HEK293 (cell line): Measurements from ENCODE around the gene HGD.

Source experiments
- CTCF ChIA-PET: fragments of 350-600 bp; formaldehyde crosslinking; extraction: SDS; loops from one replicate; lab custom pipeline; 2021; ENCODE audit warnings: antibody characterized with exemption; lab: Yijun Ruan, JAX
- POLR2A ChIA-PET: fragments of 300-600 bp; formaldehyde crosslinking; extraction: SDS; loops from one replicate; lab custom pipeline; 2020; ENCODE audit warnings: antibody characterized with exemption, inconsistent platforms; lab: Yijun Ruan, JAX
- H3K27ac ChIP-seq: fragments of 200-500 bp; sonication (Bioruptor generic); 2 replicates; pipeline ENCODE4 v1.5.1; 2014; ENCODE audit warnings: low read depth, low read length, control low read depth, inconsistent platforms; ENCODE audit errors: extremely low read depth
- H3K36me3 ChIP-seq, 2 experiments: fragments of 200-500 bp in 1 of 2; sonication (Bioruptor generic) in 1 of 2; 1 replicate in 1 of 2; 2 replicates in 1 of 2; pipeline ENCODE4 v1.5.1; 2014 to 2017; ENCODE audit warnings: inconsistent platforms in 2 of 2, low read length in 2 of 2; ENCODE audit not compliant: control insufficient read depth in 2 of 2, insufficient read depth in 1 of 2
- H3K4me1 ChIP-seq: fragments of 200-500 bp; sonication (Bioruptor generic); 2 replicates; pipeline ENCODE4 v1.5.1; 2014; ENCODE audit warnings: mild to moderate bottlenecking, low read length, inconsistent platforms; ENCODE audit not compliant: control insufficient read depth, insufficient read depth
- H3K4me3 ChIP-seq: 2 replicates; pipeline ENCODE4 v1.5.1; 2011; ENCODE audit warnings: low read depth, mild to moderate bottlenecking, control low read depth, low read length, moderate library complexity
- H3K9me3 ChIP-seq: fragments of 200-500 bp; sonication (Bioruptor generic); 2 replicates; pipeline ENCODE4 v1.5.1; 2014; ENCODE audit warnings: low read depth, low read length, inconsistent platforms; ENCODE audit not compliant: control insufficient read depth, insufficient read depth
- AEBP2 ChIP-seq: fragments of 450-650 bp; formaldehyde crosslinking; IDR thresholded peaks from 2 replicates; pipeline ENCODE4 v1.5.1; 2016; ENCODE audit warnings: missing biosample characterization, missing genetic modification characterization, borderline replicate concordance
- GLI2 ChIP-seq: fragments of 450-650 bp; formaldehyde crosslinking; IDR thresholded peaks from 2 replicates; pipeline ENCODE4; 2017; ENCODE audit warnings: missing biosample characterization, missing genetic modification characterization, low read depth, borderline replicate concordance
- KLF17 ChIP-seq: fragments of 450-650 bp; formaldehyde crosslinking; IDR thresholded peaks from 2 replicates; pipeline ENCODE4 v1.5.1; 2016; ENCODE audit warnings: missing biosample characterization, missing genetic modification characterization
- MEIS1 ChIP-seq: sonication (generic); formaldehyde crosslinking; IDR thresholded peaks from 2 replicates; pipeline ENCODE4 v1.8.1; 2022; ENCODE audit warnings: missing genetic modification reagents, mild to moderate bottlenecking, borderline replicate concordance
- OSR2 ChIP-seq: fragments of 450-650 bp; formaldehyde crosslinking; IDR thresholded peaks from 2 replicates; pipeline ENCODE4 v1.5.1; 2016; ENCODE audit warnings: missing biosample characterization, missing genetic modification characterization
- SCRT1 ChIP-seq: fragments of 450-650 bp; formaldehyde crosslinking; IDR thresholded peaks from 2 replicates; pipeline ENCODE4 v1.5.1; 2016; ENCODE audit warnings: missing biosample characterization, missing genetic modification characterization, borderline replicate concordance
- SCRT2 ChIP-seq: fragments of 450-650 bp; formaldehyde crosslinking; IDR thresholded peaks from 2 replicates; pipeline ENCODE4 v1.5.1; 2016; ENCODE audit warnings: missing biosample characterization, missing genetic modification characterization
- SP2 ChIP-seq: fragments of 450-650 bp; formaldehyde crosslinking; IDR thresholded peaks from 2 replicates; pipeline ENCODE4 v1.5.1; 2016; ENCODE audit warnings: missing biosample characterization, missing genetic modification characterization
- ZFHX2 ChIP-seq: fragments of 450-650 bp; formaldehyde crosslinking; conservative IDR thresholded peaks from 2 replicates; pipeline ENCODE4 v1.5.1; 2016; ENCODE audit warnings: missing biosample characterization, missing genetic modification characterization
- ZFP3 ChIP-seq: fragments of 450-650 bp; formaldehyde crosslinking; IDR thresholded peaks from 2 replicates; pipeline ENCODE4 v1.5.1; 2016; ENCODE audit warnings: low read depth, missing biosample characterization, missing genetic modification characterization
- ZFP37 ChIP-seq: fragments of 450-650 bp; formaldehyde crosslinking; IDR thresholded peaks from 2 replicates; pipeline ENCODE4 v1.5.1; 2016; ENCODE audit warnings: missing biosample characterization, missing genetic modification characterization
- ZFP69B ChIP-seq: fragments of 450-650 bp; formaldehyde crosslinking; IDR thresholded peaks from 2 replicates; pipeline ENCODE4 v1.5.1; 2016; ENCODE audit warnings: missing biosample characterization, missing genetic modification characterization
- ZNF239 ChIP-seq: fragments of 450-650 bp; formaldehyde crosslinking; IDR thresholded peaks from 2 replicates; pipeline ENCODE4 v1.5.1; 2016; ENCODE audit warnings: missing biosample characterization, missing genetic modification characterization
- ZNF24 ChIP-seq: fragments of 450-650 bp; formaldehyde crosslinking; IDR thresholded peaks from 2 replicates; pipeline ENCODE4 v1.5.1; 2016; ENCODE audit warnings: missing biosample characterization, missing genetic modification characterization
- ZNF311 ChIP-seq: fragments of 450-650 bp; formaldehyde crosslinking; IDR thresholded peaks from 2 replicates; pipeline ENCODE4 v1.5.1; 2017; ENCODE audit warnings: missing biosample characterization, missing genetic modification characterization, borderline replicate concordance
- ZNF362 ChIP-seq: fragments of 450-650 bp; formaldehyde crosslinking; IDR thresholded peaks from 2 replicates; pipeline ENCODE4 v1.5.1; 2016; ENCODE audit warnings: missing biosample characterization, missing genetic modification characterization
- ZNF391 ChIP-seq: fragments of 450-650 bp; formaldehyde crosslinking; IDR thresholded peaks from 2 replicates; pipeline ENCODE4 v1.5.1; 2016; ENCODE audit warnings: low read depth, missing biosample characterization, missing genetic modification characterization, borderline replicate concordance
- ZNF488 ChIP-seq: fragments of 450-650 bp; formaldehyde crosslinking; IDR thresholded peaks from 2 replicates; pipeline ENCODE4 v1.5.1; 2016; ENCODE audit warnings: missing biosample characterization, missing genetic modification characterization
- ZNF530 ChIP-seq: fragments of 450-650 bp; formaldehyde crosslinking; IDR thresholded peaks from 2 replicates; pipeline ENCODE4 v1.5.1; 2016; ENCODE audit warnings: low read depth, missing biosample characterization, missing genetic modification characterization
- ZNF670 ChIP-seq: fragments of 450-650 bp; formaldehyde crosslinking; IDR thresholded peaks from 2 replicates; pipeline ENCODE4 v1.5.1; 2016; ENCODE audit warnings: missing biosample characterization, missing genetic modification characterization, low read depth

HGD gene

GRCh38 chr3:120682095-120682681 is at the start of gene HGD:
HGD (minus strand) TSS chr3:120682239; CDS start chr3:120682111, 128 bp downstream.
- no peak within 1 kb of the TSS for H3K4me3 ChIP-seq
- no peaks in the 10 kb centered on the region for H3K4me1 ChIP-seq
- ChIA-PET POLR2A (no interaction called here), CTCF (no interaction called here)
- TF ChIP-seq ZNF24 (tag by site-specific recombination), result no peak
- TF ChIP-seq GLI2 (tag by site-specific recombination), result no peak
- no peak for TF ChIP-seq AEBP2 (tag by site-specific recombination)
- TF ChIP-seq SCRT2 (tag by site-specific recombination), result no peak
- TF ChIP-seq ZNF530, result no peak
- no peak for TF ChIP-seq SCRT1 (tag by site-specific recombination)
- no peak for TF ChIP-seq ZNF391 (tag by site-specific recombination)
- no peak for TF ChIP-seq ZNF488 (tag by site-specific recombination)
- TF ChIP-seq ZFP69B (tag by site-specific recombination), result no peak
- TF ChIP-seq OSR2 (tag by site-specific recombination), result no peak
- no peak for TF ChIP-seq ZNF362 (tag by site-specific recombination)
- no peak for TF ChIP-seq MEIS1 (CRISPR knock-in tag)
- TF ChIP-seq ZFP3 (tag by site-specific recombination), result no peak
- TF ChIP-seq KLF17 (tag by site-specific recombination), result no peak
- TF ChIP-seq ZNF670 (tag by site-specific recombination), result no peak
- no peak for TF ChIP-seq SP2 (tag by site-specific recombination)
- TF ChIP-seq ZNF239 (tag by site-specific recombination), result no peak
- TF ChIP-seq ZNF311 (tag by site-specific recombination), result no peak
- TF ChIP-seq ZFP37 (tag by site-specific recombination), result no peak
- no peak for TF ChIP-seq ZFHX2 (tag by site-specific recombination)
- H3K36me3 ChIP-seq, result no peaks in the 10 kb centered on the region
- no peak within 1 kb of the TSS for H3K27ac ChIP-seq
- no peaks in the 10 kb centered on the region for H3K9me3 ChIP-seq
